ENCODE measurements around the gene CHODL.

Gene CHODL, protein sequence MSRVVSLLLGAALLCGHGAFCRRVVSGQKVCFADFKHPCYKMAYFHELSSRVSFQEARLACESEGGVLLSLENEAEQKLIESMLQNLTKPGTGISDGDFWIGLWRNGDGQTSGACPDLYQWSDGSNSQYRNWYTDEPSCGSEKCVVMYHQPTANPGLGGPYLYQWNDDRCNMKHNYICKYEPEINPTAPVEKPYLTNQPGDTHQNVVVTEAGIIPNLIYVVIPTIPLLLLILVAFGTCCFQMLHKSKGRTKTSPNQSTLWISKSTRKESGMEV

DNA sequence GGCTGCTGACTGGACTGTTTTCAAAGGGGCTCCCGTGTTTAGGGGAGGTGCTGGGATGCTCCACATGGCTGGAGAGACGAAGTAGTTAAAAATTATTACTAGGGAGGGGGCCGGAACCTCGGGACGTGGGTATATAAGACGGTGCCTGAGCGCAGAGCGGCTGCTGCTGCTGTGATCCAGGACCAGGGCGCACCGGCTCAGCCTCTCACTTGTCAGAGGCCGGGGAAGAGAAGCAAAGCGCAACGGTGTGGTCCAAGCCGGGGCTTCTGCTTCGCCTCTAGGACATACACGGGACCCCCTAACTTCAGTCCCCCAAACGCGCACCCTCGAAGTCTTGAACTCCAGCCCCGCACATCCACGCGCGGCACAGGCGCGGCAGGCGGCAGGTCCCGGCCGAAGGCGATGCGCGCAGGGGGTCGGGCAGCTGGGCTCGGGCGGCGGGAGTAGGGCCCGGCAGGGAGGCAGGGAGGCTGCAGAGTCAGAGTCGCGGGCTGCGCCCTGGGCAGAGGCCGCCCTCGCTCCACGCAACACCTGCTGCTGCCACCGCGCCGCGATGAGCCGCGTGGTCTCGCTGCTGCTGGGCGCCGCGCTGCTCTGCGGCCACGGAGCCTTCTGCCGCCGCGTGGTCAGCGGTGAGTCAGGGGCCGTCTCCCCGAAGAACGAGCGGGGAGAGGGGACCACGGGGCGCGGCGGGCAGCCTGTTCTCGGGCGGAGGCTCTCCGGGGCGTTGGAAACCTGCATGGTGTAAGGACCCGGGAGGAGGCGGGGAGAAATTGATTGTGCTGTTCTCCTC lies at the start of gene CHODL:
Gene CHODL (plus strand): TSS at position 163 of the 793 bp plus-strand sequence. CDS start 391 bp downstream, at position 554.
- TF ChIP-seq, protein P1, sequence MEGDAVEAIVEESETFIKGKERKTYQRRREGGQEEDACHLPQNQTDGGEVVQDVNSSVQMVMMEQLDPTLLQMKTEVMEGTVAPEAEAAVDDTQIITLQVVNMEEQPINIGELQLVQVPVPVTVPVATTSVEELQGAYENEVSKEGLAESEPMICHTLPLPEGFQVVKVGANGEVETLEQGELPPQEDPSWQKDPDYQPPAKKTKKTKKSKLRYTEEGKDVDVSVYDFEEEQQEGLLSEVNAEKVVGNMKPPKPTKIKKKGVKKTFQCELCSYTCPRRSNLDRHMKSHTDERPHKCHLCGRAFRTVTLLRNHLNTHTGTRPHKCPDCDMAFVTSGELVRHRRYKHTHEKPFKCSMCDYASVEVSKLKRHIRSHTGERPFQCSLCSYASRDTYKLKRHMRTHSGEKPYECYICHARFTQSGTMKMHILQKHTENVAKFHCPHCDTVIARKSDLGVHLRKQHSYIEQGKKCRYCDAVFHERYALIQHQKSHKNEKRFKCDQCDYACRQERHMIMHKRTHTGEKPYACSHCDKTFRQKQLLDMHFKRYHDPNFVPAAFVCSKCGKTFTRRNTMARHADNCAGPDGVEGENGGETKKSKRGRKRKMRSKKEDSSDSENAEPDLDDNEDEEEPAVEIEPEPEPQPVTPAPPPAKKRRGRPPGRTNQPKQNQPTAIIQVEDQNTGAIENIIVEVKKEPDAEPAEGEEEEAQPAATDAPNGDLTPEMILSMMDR (IDR thresholded peaks at IDR 0.05; ENCODE audit: insufficient read depth, low read length, poor library complexity, severe bottlenecking): no peak
- Histone ChIP-seq H3K4me3 (replicated peaks; ENCODE audit: low read depth, low read length) (no peak within 1 kb of the TSS), H3K36me3 (ENCODE audit: control insufficient read depth, insufficient read depth, low read length) (no peaks in the 10 kb centered on the region), H3K27me3 (replicated peaks; ENCODE audit: control insufficient read depth, insufficient read depth, low read length) (no peaks in the 10 kb centered on the region)
- DNase-seq (ENCODE audit: extremely low read depth, insufficient read length): no peak

DNA sequence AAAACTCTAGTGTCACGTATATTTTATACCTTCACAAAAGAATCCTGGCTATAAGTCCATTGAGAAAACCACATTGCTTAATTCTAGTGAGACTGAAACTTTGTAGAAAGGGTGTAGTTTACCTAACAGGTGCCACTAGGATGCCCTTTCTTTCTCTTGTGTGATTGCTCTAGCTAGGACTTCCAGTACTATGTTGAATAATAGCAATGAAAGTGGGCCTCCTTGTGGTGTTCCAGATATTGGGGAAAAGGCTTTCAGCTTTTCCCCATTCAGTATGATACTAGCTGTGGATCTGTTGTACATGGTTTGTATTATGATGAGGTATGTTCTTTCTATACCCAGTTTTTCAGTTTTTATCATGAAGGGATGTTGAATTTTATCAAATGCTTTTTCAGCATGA lies 39.7 kb upstream of the CHODL start:
- H3K36me3 ChIP-seq (ENCODE audit: control insufficient read depth, insufficient read depth, low read length): no peaks in the 10 kb centered on the region
- no peak for DNase-seq (ENCODE audit: extremely low read depth, insufficient read length)
- no peak overlapping the region for H3K4me3 ChIP-seq (replicated peaks; ENCODE audit: low read depth, low read length)
- no peaks in the 10 kb centered on the region for H3K27me3 ChIP-seq (replicated peaks; ENCODE audit: control insufficient read depth, insufficient read depth, low read length)
- TF ChIP-seq, protein P1 (IDR thresholded peaks at IDR 0.05; ENCODE audit: insufficient read depth, low read length, poor library complexity, severe bottlenecking): no peak

DNA sequence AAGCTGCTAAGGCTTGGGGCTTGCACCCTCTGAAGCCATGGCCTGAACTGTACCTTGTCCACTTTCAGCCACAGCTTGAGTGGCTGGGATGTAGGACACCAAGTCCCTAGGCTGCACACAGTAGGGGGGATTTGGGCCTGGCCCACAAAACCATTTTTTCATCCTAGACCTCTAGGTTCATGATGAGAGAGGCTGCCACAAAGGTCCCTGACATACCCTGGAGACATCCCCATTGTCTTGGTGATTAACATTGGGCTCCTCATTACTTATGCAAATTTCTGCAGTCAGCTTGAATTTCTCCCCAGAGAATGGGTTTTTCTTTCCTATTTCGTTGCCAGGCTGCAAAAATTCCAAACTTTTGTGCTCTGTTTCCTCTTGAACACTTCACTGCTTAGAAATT lies 26.3 kb upstream of the CHODL start:
- TF ChIP-seq, protein P1 (IDR thresholded peaks at IDR 0.05; ENCODE audit: insufficient read depth, low read length, poor library complexity, severe bottlenecking): no peak
- Histone ChIP-seq H3K36me3 (ENCODE audit: control insufficient read depth, insufficient read depth, low read length) (no peaks in the 10 kb centered on the region), H3K27me3 (replicated peaks; ENCODE audit: control insufficient read depth, insufficient read depth, low read length) (no peaks in the 10 kb centered on the region), H3K4me3 (replicated peaks; ENCODE audit: low read depth, low read length) (no peak overlapping the region)
- DNase-seq (ENCODE audit: extremely low read depth, insufficient read length): no peak

DNA sequence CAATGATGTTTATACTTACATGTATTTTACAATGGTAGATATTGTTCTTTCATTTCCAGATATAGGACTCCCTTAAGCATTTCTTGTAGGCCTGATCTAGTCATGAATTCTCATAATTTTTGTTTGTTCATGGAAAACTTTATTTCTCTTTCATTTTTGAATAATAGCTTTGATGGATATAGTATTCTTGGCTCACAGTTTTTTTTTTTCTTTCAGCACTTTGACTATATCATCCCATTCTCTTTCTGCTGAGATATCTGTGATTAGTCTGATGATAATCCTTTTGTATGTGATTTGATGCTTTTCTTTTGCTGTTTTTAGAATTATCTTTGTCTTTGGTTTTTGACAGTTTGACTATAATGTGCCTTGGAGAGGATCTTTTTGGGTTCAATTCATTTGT lies 24.1 kb upstream of the CHODL start:
- TF ChIP-seq, protein P1 (IDR thresholded peaks at IDR 0.05; ENCODE audit: insufficient read depth, low read length, poor library complexity, severe bottlenecking): no peak
- Histone ChIP-seq H3K4me3 (replicated peaks; ENCODE audit: low read depth, low read length) (no peak overlapping the region), H3K36me3 (ENCODE audit: control insufficient read depth, insufficient read depth, low read length) (no peaks in the 10 kb centered on the region), H3K27me3 (replicated peaks; ENCODE audit: control insufficient read depth, insufficient read depth, low read length) (no peaks in the 10 kb centered on the region)
- DNase-seq (ENCODE audit: extremely low read depth, insufficient read length): no peak

DNA sequence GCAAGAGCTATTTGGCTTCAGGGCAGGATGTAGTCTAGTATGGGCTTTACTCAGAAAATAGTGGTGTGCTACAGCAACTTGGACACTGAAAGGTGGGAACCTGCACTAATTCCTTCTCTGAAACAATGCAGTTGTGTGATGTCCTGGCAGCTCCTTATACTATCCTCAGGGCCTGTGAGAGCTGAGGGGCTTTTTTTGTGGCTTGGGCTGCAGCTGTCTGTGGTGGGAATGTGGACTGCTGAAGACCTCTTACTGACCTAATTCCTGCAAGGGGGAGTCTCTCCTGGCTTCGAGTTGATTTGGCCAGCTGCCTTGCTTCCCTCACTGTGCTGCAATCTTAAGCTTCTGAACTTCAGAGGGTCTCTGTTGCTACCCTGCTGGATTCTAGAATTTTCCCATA lies 22.3 kb upstream of the CHODL start:
- no peak for DNase-seq (ENCODE audit: extremely low read depth, insufficient read length)
- Histone ChIP-seq H3K27me3 (replicated peaks; ENCODE audit: control insufficient read depth, insufficient read depth, low read length) (no peaks in the 10 kb centered on the region), H3K36me3 (ENCODE audit: control insufficient read depth, insufficient read depth, low read length) (no peaks in the 10 kb centered on the region), H3K4me3 (replicated peaks; ENCODE audit: low read depth, low read length) (no peak overlapping the region)
- TF ChIP-seq, protein P1 (IDR thresholded peaks at IDR 0.05; ENCODE audit: insufficient read depth, low read length, poor library complexity, severe bottlenecking): no peak
